ENCODE measurements around the gene ID3. TPM values are rescaled to one million over a fixed set of nuclear protein-coding genes. Genes with fewer than 3 reads are reported as not detected.
"Not testable (repeated sequence)": the region's sequence is repeated elsewhere in the genome, so short reads cannot be mapped to it uniquely, and the experiment has no call there.

The ID3 gene
- total RNA-seq, 2 donors from 2014 or later, result 145 to 357 TPM

- peaks cover 0 to 20% of the 10 kb centered on the region in 2 donors for H3K4me1 ChIP-seq
- no peaks in the 10 kb centered on the region for H3K36me3 ChIP-seq
- no peaks in the 10 kb centered on the region for H3K27me3 ChIP-seq
- no peak overlapping the region for H3K4me3 ChIP-seq
- H3K27ac ChIP-seq, result no peak overlapping the region
- H3K9me3 ChIP-seq, result no peaks in the 10 kb centered on the region
- TF ChIP-seq CTCF (IDR thresholded peaks at IDR 0.05), result peak; percentile 79 to 93
- DNase-seq (ENCODE audit: low spot score), result peak; percentile 87
Observed at GRCh38 chr1:23544444-23545389, 14.6 kb downstream of the ID3 start.

GRCh38 chr1:23543707-23544443 lies 15.4 kb downstream of the ID3 start:
- no peak overlapping the region for H3K4me3 ChIP-seq
- no peaks in the 10 kb centered on the region for H3K36me3 ChIP-seq
- no peak for TF ChIP-seq CTCF (IDR thresholded peaks at IDR 0.05)
- H3K27ac ChIP-seq, result no peak overlapping the region
- peaks cover 0 to 24% of the 10 kb centered on the region in 2 donors for H3K4me1 ChIP-seq
- H3K27me3 ChIP-seq, result no peaks in the 10 kb centered on the region
- DNase-seq (ENCODE audit: low spot score), result no peak
- no peaks in the 10 kb centered on the region for H3K9me3 ChIP-seq

DNA sequence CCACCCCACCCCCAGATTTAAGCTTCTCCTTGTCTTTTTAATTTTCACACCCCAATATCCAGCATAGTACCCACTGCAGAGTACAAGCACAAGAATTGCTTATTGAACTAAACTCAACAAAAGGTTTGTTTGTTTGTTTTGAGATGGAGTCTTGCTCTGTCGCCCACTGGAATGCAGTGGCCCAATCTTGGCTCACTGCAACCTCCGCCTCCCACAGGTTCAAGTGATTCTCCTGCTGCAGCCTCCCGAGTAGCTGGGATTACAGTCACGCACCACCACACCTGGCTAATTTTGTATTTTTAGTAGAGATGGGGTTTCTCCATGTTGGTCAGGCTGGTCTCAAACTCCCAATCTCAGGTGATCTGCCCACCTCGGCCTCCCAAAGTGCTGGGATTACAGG lies 16.4 kb downstream of the ID3 start:
- DNase-seq (ENCODE audit: low spot score); H3K36me3 ChIP-seq; H3K9me3 ChIP-seq; H3K27ac ChIP-seq; H3K4me3 ChIP-seq; H3K27me3 ChIP-seq: not testable (repeated sequence)
- peaks cover 0 to 14% of the 10 kb centered on the region in 2 donors for H3K4me1 ChIP-seq

DNA sequence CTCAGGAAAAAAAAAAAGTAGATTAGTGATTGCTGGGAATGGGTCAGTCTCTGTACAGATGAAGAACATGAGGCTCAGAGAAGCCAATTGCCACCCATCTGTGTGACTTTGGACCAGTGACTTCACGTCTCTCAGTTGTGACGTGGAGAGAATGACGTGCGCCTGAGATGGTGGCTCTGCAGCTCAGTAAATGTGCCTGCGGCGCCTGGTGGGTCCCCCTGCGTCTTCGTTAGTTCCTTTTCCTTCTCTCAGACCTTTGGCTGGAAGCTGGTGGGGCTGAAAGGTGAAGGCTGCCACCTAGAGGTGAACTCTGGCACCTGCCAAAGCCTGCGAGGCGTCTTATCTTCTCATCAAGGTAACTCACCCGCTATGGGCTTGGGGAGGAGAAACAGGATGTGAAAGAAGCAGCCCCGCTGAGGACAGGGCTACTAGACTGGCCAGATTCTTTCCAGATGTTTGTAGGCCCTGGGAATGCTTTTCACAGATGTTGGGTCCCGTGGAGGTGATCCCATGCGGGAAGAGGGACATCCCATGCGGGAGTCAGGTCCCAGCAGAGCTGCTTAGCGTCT lies 19.5 kb downstream of the ID3 start:
- TF ChIP-seq CTCF (IDR thresholded peaks at IDR 0.05), result peak; percentile 82 to 92
- peaks cover 0 to 10% of the 10 kb centered on the region in 2 donors for H3K4me1 ChIP-seq
- no peaks in the 10 kb centered on the region for H3K9me3 ChIP-seq
- DNase-seq (ENCODE audit: low spot score), result peak; percentile 94
- no peaks in the 10 kb centered on the region for H3K36me3 ChIP-seq
- H3K4me3 ChIP-seq, result peak overlapping the region in 1 of 2 donors; percentile 15
- no peak overlapping the region for H3K27ac ChIP-seq
- no peaks in the 10 kb centered on the region for H3K27me3 ChIP-seq

DNA sequence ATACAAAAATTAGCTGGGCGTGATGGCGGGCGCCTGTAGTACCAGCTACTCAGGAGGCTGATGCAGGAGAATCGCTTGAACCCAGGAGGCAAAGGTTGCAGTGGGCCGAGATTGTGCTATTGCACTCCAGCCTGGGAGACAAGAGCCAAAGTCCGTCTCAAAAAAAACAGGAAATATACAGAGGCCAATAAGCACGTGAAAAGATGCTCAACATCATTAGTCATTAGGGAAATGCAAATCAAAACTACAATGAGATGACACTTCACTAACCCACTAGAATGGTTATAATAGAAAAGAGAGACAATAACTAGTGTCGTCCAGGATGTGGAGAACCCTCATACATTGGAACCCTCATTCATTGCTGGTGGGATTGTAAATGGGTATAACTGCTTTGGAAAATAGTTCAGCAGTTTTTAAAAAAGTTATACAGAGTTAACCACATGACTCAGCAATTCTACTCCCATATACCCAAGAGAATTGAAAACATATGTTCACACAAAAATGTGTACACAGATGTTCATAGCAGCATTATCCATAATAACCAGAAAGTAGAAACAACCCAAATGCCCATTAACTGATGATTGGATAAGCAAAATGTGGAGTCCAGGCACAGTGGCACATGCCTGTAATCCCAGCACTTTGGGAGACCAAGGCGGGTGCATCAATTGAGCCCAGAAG lies 21.9 kb downstream of the ID3 start:
- Histone ChIP-seq H3K27me3 (no peaks in the 10 kb centered on the region), H3K4me1 (peaks cover 0 to 9% of the 10 kb centered on the region in 2 donors), H3K36me3 (no peaks in the 10 kb centered on the region), H3K9me3 (no peaks in the 10 kb centered on the region), H3K27ac (no peak overlapping the region), H3K4me3 (no peak overlapping the region)
- no peak for TF ChIP-seq CTCF (IDR thresholded peaks at IDR 0.05)
- no peak for DNase-seq (ENCODE audit: low spot score)

Data from right atrium auricular region (tissue), 2 donors.